SK-N-SH (cell line): ENCODE results near the gene ZNF804B. TPM values are rescaled to one million over a fixed set of nuclear protein-coding genes. Genes with fewer than 3 reads are reported as not detected.

ENCODE experiments used
- CTCF ChIA-PET: fragments of 300-600, 350-600 bp; formaldehyde crosslinking; extraction: SDS; loops from one replicate; lab custom pipeline; 2021; lab: Yijun Ruan, JAX
- POLR2A ChIA-PET: fragments of 350-600 bp; sonication (Branson Sonifier 250); formaldehyde crosslinking; extraction: SDS; loops from one replicate; lab custom pipeline; 2020; ENCODE audit warnings: antibody characterized with exemption, inconsistent platforms; lab: Yijun Ruan, JAX
- DNase-seq: peaks from one replicate; pipeline ENCODE4 v3.0.0; 2012
- H2AFZ ChIP-seq: fragments of 200-600 bp; sonication (generic); 2 replicates; pipeline ENCODE4 v1.8.1; 2016; ENCODE audit warnings: antibody characterized with exemption, mild to moderate bottlenecking, low read depth
- H3F3A ChIP-seq: fragments of 200-600 bp; sonication (generic); replicated peaks from 2 replicates; pipeline ENCODE3; 2016; ENCODE audit warnings: antibody characterized with exemption, mild to moderate bottlenecking; ENCODE audit not compliant: insufficient read depth
- H3K27ac ChIP-seq, 2 experiments: fragments of 200-500 bp in 1 of 2; fragments of 200-600 bp in 1 of 2; sonication (Bioruptor generic) in 1 of 2; sonication (generic), shearing (Covaris generic) in 1 of 2; 2 replicates each; pipeline versions ENCODE4 v1.5.1 to v1.6.1; 2014 to 2016; ENCODE audit warnings: low read depth in 2 of 2, inconsistent platforms in 1 of 2, low read length in 1 of 2, mild to moderate bottlenecking in 1 of 2, mixed read lengths in 1 of 2
- H3K27me3 ChIP-seq: fragments of 200-600 bp; sonication (generic), shearing (Covaris generic); 2 replicates; pipeline ENCODE4 v1.6.1; 2016; ENCODE audit warnings: mixed run types; ENCODE audit not compliant: insufficient read depth
- H3K36me3 ChIP-seq, 2 experiments: fragments of 200-500 bp in 1 of 2; fragments of 200-600 bp in 1 of 2; sonication (Bioruptor generic) in 1 of 2; sonication (generic) in 1 of 2; replicated peaks in 1 of 2; 2 replicates each; pipeline versions ENCODE3 to v1.5.1; 2014 to 2016; ENCODE audit warnings: low read length in 1 of 2, mild to moderate bottlenecking in 1 of 2; ENCODE audit not compliant: insufficient read depth in 2 of 2, control insufficient read depth in 1 of 2
- H3K4me1 ChIP-seq, 2 experiments: fragments of 200-500 bp in 1 of 2; fragments of 200-600 bp in 1 of 2; sonication (Bioruptor generic) in 1 of 2; sonication (generic), shearing (Covaris generic) in 1 of 2; 2 replicates each; pipeline versions ENCODE4 v1.5.1 to v1.6.1; 2014 to 2016; ENCODE audit warnings: low read depth in 1 of 2, low read length in 1 of 2, mixed run types in 1 of 2; ENCODE audit not compliant: insufficient read depth in 2 of 2, control insufficient read depth in 1 of 2
- H3K4me2 ChIP-seq: fragments of 200-600 bp; sonication (generic), shearing (Covaris generic); 2 replicates; pipeline ENCODE4 v1.6.1; 2017; ENCODE audit warnings: mixed run types
- H3K4me3 ChIP-seq, 2 experiments: fragments of 200-500 bp in 1 of 2; fragments of 200-600 bp in 1 of 2; sonication (Bioruptor generic) in 1 of 2; sonication (generic), shearing (Covaris generic) in 1 of 2; 2 replicates each; pipeline versions ENCODE4 v1.5.1 to v1.8.1; 2014 to 2016; ENCODE audit warnings: low read depth in 2 of 2, inconsistent platforms in 1 of 2, low read length in 1 of 2, mild to moderate bottlenecking in 1 of 2, mixed read lengths in 1 of 2, moderate library complexity in 1 of 2
- H3K79me2 ChIP-seq: fragments of 200-600 bp; sonication (generic); 2 replicates; pipeline ENCODE4 v1.8.1; 2017; ENCODE audit warnings: mild to moderate bottlenecking; ENCODE audit not compliant: insufficient read depth
- H3K9ac ChIP-seq: fragments of 200-600 bp; sonication (generic); 2 replicates; pipeline ENCODE4 v1.6.1; 2017; ENCODE audit warnings: mixed run types
- H3K9me2 ChIP-seq: fragments of 200-600 bp; sonication (generic); 2 replicates; pipeline ENCODE4 v1.6.1; 2017; ENCODE audit warnings: mixed run types
- H3K9me3 ChIP-seq: fragments of 200-600 bp; sonication (generic); 2 replicates; pipeline ENCODE4 v1.6.1; 2017; ENCODE audit warnings: mixed run types, mild to moderate bottlenecking, moderate library complexity
- H4K20me1 ChIP-seq: fragments of 200-600 bp; sonication (generic); 2 replicates; pipeline ENCODE4 v1.6.1; 2017; ENCODE audit warnings: mild to moderate bottlenecking, mixed run types; ENCODE audit not compliant: insufficient read depth
- CHD2 ChIP-seq: fragments of 150-350 bp; IDR thresholded peaks from 2 replicates; pipeline ENCODE4 v1.6.1; 2018; ENCODE audit warnings: low read length; ENCODE audit not compliant: partially characterized antibody
- ELF1 ChIP-seq: IDR thresholded peaks from 2 replicates; pipeline ENCODE4 v1.4.0; 2012
- FOSL2 ChIP-seq: IDR thresholded peaks from 2 replicates; pipeline ENCODE4 v1.4.0; 2012; ENCODE audit warnings: low read depth, mild to moderate bottlenecking, moderate library complexity, borderline replicate concordance
- FOXJ3 ChIP-seq: sonication (generic); formaldehyde crosslinking; IDR thresholded peaks from 2 replicates; pipeline ENCODE4 v1.5.1; 2020; ENCODE audit warnings: mild to moderate bottlenecking, missing genetic modification reagents
- FOXM1 ChIP-seq: IDR thresholded peaks from 2 replicates; pipeline ENCODE4 v1.4.0; 2012; ENCODE audit warnings: low read depth, mild to moderate bottlenecking
- GABPA ChIP-seq: IDR thresholded peaks from 2 replicates; pipeline ENCODE4 v1.4.0; 2012; ENCODE audit warnings: low read depth, mild to moderate bottlenecking
- MEF2A ChIP-seq: IDR thresholded peaks from 2 replicates; pipeline ENCODE4 v1.4.0; 2012; ENCODE audit warnings: low read depth, borderline replicate concordance
- MXI1 ChIP-seq: IDR thresholded peaks from 2 replicates; pipeline ENCODE4 v1.6.1; 2012; ENCODE audit warnings: mild to moderate bottlenecking, low read depth, low read length, improper control_type of control experiment
- NRF1 ChIP-seq: IDR thresholded peaks from 2 replicates; pipeline ENCODE4 v1.6.1; 2012; ENCODE audit warnings: low read depth, mild to moderate bottlenecking, low read length
- PBX3 ChIP-seq: IDR thresholded peaks from 2 replicates; pipeline ENCODE4; 2012
- POLR2AphosphoS5 ChIP-seq: IDR thresholded peaks from 2 replicates; pipeline ENCODE4 v1.6.1; 2012; ENCODE audit warnings: low read depth, low read length
- RAD21 ChIP-seq: IDR thresholded peaks from 2 replicates; pipeline ENCODE4 v1.6.1; 2012; ENCODE audit warnings: mild to moderate bottlenecking, low read length
- RCOR1 ChIP-seq: fragments of 150-350 bp; IDR thresholded peaks from 2 replicates; pipeline ENCODE4 v1.6.1; 2017; ENCODE audit warnings: antibody characterized with exemption, low read length
- RFX5 ChIP-seq: IDR thresholded peaks from 2 replicates; pipeline ENCODE4 v1.6.1; 2012; ENCODE audit warnings: mild to moderate bottlenecking, improper control_type of control experiment, low read length
- TEAD4 ChIP-seq: IDR thresholded peaks from 2 replicates; pipeline ENCODE4 v1.4.0; 2012; ENCODE audit warnings: mild to moderate bottlenecking, borderline replicate concordance; ENCODE audit not compliant: insufficient read depth
- USF1 ChIP-seq: IDR thresholded peaks from 2 replicates; pipeline ENCODE4 v1.4.0; 2012; ENCODE audit warnings: low read depth, borderline replicate concordance
- YY1 ChIP-seq: IDR thresholded peaks from 2 replicates; pipeline ENCODE4 v1.4.0; 2012; ENCODE audit warnings: low read depth, mild to moderate bottlenecking
- ZBTB33 ChIP-seq: IDR thresholded peaks from 2 replicates; pipeline ENCODE4 v1.4.0; 2012; ENCODE audit warnings: low read depth, borderline replicate concordance
- WGBS: methylation state at CpG from one replicate; pipeline ENCODE4 v1.1.6; 2017; ENCODE audit warnings: low lambda C conversion rate; 5-methylcytosine and 5-hydroxymethylcytosine counted together
- polyA plus RNA-seq, 3 experiments: library from polyadenylated mRNA; depleted of rRNA; stranded (reverse); fragments of >200 nt; gene quantifications; 2 replicates each; pipeline ENCODE4 v1.2.3, GENCODE V29; 2012
- TF ChIP-seq, protein P1 (sequence below): fragments of 200-600 bp; sonication (generic); IDR thresholded peaks from 2 replicates; pipeline ENCODE4 v1.6.1; 2017; ENCODE audit warnings: antibody characterized with exemption, mild to moderate bottlenecking, moderate library complexity
- TF ChIP-seq, protein P2 (sequence below): fragments of 150-350 bp; IDR thresholded peaks from 2 replicates; pipeline ENCODE4 v1.6.1; 2017; ENCODE audit warnings: antibody characterized with exemption, low read length, low read depth, borderline replicate concordance

Gene ZNF804B
- polyA plus RNA-seq, 1 of the 3 experiments (the other 2 are of a cell fraction) = not detected

DNA sequence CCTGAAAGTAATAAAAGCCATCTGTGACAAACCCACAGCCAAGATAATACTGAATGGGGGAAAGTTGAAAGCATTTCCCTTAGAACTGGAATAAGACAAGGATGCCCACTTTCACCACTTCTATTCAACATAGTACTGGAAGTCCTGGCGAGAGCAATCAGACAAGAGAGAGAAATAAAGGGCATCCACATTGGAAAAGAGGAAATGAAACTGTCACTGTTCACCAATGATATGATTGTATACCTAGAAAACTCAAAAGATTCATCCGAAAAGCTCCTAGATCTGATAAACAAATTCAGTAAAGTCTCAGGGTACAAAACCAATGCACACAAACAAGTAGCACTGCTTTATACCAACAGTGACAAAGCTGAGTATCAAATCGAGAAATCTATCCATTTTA lies 617.7 kb downstream of the ZNF804B start:
- no peaks in the 10 kb centered on the region for H3K27me3 ChIP-seq

More for the DNA sequence above, 617.7 kb downstream of the ZNF804B start:
- Histone ChIP-seq H3K4me2 (no peak overlapping the region), H3K27ac (no peak overlapping the region), H3K9me3 (no peaks in the 10 kb centered on the region), H3K36me3 (no peaks in the 10 kb centered on the region), H2AFZ (no peak overlapping the region), H3F3A (no peaks in the 10 kb centered on the region), H4K20me1 (no peaks in the 10 kb centered on the region), H3K9me2 (no peaks in the 10 kb centered on the region), H3K9ac (no peak overlapping the region), H3K4me1 (no peaks in the 10 kb centered on the region; a peak in 1 of 4 replicates), H3K4me3 (no peak overlapping the region), H3K79me2 (no peaks in the 10 kb centered on the region)
- ChIA-PET POLR2A (no interaction called here), CTCF (interaction anchor here (0.6 kb wide), 1 partner anchor 33 kb away, joined by 3 read pairs; no protein-coding TSS in a partner anchor)
- 16% methylated on average over 3 of the region's 3 CpGs for WGBS
- TF ChIP-seq FOXM1 = no peak
- TF ChIP-seq RFX5 = no peak
- no peak for TF ChIP-seq MEF2A
- no peak for TF ChIP-seq TEAD4
- TF ChIP-seq POLR2AphosphoS5 = no peak
- no peak for TF ChIP-seq PBX3
- TF ChIP-seq, protein P1, sequence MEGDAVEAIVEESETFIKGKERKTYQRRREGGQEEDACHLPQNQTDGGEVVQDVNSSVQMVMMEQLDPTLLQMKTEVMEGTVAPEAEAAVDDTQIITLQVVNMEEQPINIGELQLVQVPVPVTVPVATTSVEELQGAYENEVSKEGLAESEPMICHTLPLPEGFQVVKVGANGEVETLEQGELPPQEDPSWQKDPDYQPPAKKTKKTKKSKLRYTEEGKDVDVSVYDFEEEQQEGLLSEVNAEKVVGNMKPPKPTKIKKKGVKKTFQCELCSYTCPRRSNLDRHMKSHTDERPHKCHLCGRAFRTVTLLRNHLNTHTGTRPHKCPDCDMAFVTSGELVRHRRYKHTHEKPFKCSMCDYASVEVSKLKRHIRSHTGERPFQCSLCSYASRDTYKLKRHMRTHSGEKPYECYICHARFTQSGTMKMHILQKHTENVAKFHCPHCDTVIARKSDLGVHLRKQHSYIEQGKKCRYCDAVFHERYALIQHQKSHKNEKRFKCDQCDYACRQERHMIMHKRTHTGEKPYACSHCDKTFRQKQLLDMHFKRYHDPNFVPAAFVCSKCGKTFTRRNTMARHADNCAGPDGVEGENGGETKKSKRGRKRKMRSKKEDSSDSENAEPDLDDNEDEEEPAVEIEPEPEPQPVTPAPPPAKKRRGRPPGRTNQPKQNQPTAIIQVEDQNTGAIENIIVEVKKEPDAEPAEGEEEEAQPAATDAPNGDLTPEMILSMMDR = no peak
- no peak for TF ChIP-seq FOSL2
- no peak for TF ChIP-seq ZBTB33
- TF ChIP-seq CHD2 = no peak
- TF ChIP-seq, protein P2, sequence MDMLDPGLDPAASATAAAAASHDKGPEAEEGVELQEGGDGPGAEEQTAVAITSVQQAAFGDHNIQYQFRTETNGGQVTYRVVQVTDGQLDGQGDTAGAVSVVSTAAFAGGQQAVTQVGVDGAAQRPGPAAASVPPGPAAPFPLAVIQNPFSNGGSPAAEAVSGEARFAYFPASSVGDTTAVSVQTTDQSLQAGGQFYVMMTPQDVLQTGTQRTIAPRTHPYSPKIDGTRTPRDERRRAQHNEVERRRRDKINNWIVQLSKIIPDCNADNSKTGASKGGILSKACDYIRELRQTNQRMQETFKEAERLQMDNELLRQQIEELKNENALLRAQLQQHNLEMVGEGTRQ = no peak
- TF ChIP-seq YY1 = no peak
- TF ChIP-seq MXI1 = no peak
- TF ChIP-seq GABPA = no peak
- no peak for TF ChIP-seq RAD21
- TF ChIP-seq USF1 = no peak
- no peak for TF ChIP-seq RCOR1
- TF ChIP-seq NRF1 = no peak
- TF ChIP-seq ELF1 = no peak
- no peak for TF ChIP-seq FOXJ3 (CRISPR knock-in tag)
- no peak for DNase-seq
